Testis (tissue), 3 donors: ENCODE measurements around the gene ISCU. TPM values are rescaled to one million over a fixed set of nuclear protein-coding genes. Genes with fewer than 3 reads are reported as not detected.
A peak's percentile ranks its signal among the peaks of the same experiment; 100 is the strongest.

Experiments
- DNase-seq: peaks from one replicate; pipeline ENCODE4 v3.0.0-alpha.2; 2019
- H3K27ac ChIP-seq, 2 donors: fragments of 200-600 bp; sonication (generic); one replicate each; pipeline ENCODE4 v1.5.1; 2019
- H3K27me3 ChIP-seq: fragments of 200-600 bp; sonication (generic); one replicate; pipeline ENCODE4 v1.5.1; 2019
- H3K36me3 ChIP-seq: fragments of 200-600 bp; sonication (generic); one replicate; pipeline ENCODE4 v1.5.1; 2017; ENCODE audit warnings: low read depth; ENCODE audit errors: missing control alignments
- H3K4me1 ChIP-seq: fragments of 200-600 bp; sonication (generic); one replicate; pipeline ENCODE4 v1.5.1; 2019
- H3K4me3 ChIP-seq, 2 donors: fragments of 200-600 bp; sonication (generic); one replicate each; pipeline ENCODE4 v1.5.1; 2017 to 2019
- H3K9me3 ChIP-seq: fragments of 200-600 bp; sonication (generic); one replicate; pipeline ENCODE4 v1.5.1; 2017
- CTCF ChIP-seq, 3 experiments: fragments of 450-650 bp in 2 of 3; fragments of 200-600 bp in 1 of 3; sonication (generic) in 1 of 3; IDR thresholded peaks; one replicate each; pipeline ENCODE4 v1.5.1; 2016 to 2019; ENCODE audit warnings: antibody characterized with exemption in 3 of 3, mild to moderate bottlenecking in 2 of 3, moderate library complexity in 1 of 3
- POLR2A ChIP-seq: fragments of 450-650 bp; IDR thresholded peaks from one replicate; pipeline ENCODE4 v1.6.1; 2017; ENCODE audit warnings: antibody characterized with exemption, mild to moderate bottlenecking, moderate library complexity
- WGBS, 2 donors: methylation state at CpG; one replicate each; pipeline ENCODE4 v1.1.5; 2018; 5-methylcytosine and 5-hydroxymethylcytosine counted together
- intact Hi-C: fragments of 100-400 bp; cut with DNase I; formaldehyde crosslinking; loops from one replicate; pipeline ENCODE4 v1.15.1; 2023; ENCODE audit warnings: low total_unique reads
- polyA plus RNA-seq: library from polyadenylated mRNA; stranded (reverse); fragments of 350-450 nt; fragmentation: Illumina TruSeq; extraction: RNeasy Lipid Tissue Mini Kit (QIAGEN cat#74804); gene quantifications from one replicate; pipeline ENCODE4 v1.2.3, GENCODE V29; 2014; ENCODE audit warnings: low read depth, low replicate concordance; ENCODE audit not compliant: insufficient read depth
- total RNA-seq, 2 donors: library from RNA; depleted of rRNA; stranded (reverse); fragments of >200 nt; gene quantifications; one replicate each; pipeline ENCODE4 v1.2.3, GENCODE V29; 2016

Gene ISCU
- total and polyA plus RNA-seq, 3 donors from 2014 or later: 217 to 238 (median 221) TPM

- intact Hi-C loops: no loop called here
- TF ChIP-seq CTCF (IDR thresholded peaks at IDR 0.05) (no peak), POLR2A (no peak)
Observed at GRCh38 chr12:108612788-108613282, 50.4 kb downstream of the ISCU start.

GRCh38 chr12:108613548-108613947 is 51.2 kb downstream of the ISCU start:
- no peaks in the 10 kb centered on the region for H3K36me3 ChIP-seq

More at GRCh38 chr12:108612788-108613282, 50.4 kb downstream of the ISCU start:
- H3K27me3 ChIP-seq: no peaks in the 10 kb centered on the region
- H3K9me3 ChIP-seq: no peaks in the 10 kb centered on the region
- 80% methylated on average over 8 of the region's 8 CpGs for WGBS, 2 donors
- no peak overlapping the region for H3K27ac ChIP-seq
- H3K4me1 ChIP-seq: peaks cover 10% of the 10 kb centered on the region
- no peak for DNase-seq
- H3K36me3 ChIP-seq: no peaks in the 10 kb centered on the region
- H3K4me3 ChIP-seq: no peak overlapping the region

GRCh38 chr12:108614041-108614440 is 51.6 kb downstream of the ISCU start:
- no peak for DNase-seq
- TF ChIP-seq POLR2A (no peak), CTCF (IDR thresholded peaks at IDR 0.05) (no peak)
- WGBS, 2 donors: 89 to 100% methylated on average over 2 to 4 of the region's 4 CpGs
- Histone ChIP-seq H3K9me3 (no peaks in the 10 kb centered on the region), H3K36me3 (no peaks in the 10 kb centered on the region), H3K27me3 (no peaks in the 10 kb centered on the region), H3K4me1 (peaks cover 10% of the 10 kb centered on the region), H3K27ac (no peak overlapping the region), H3K4me3 (no peak overlapping the region)
- intact Hi-C loops: no loop called here

More at GRCh38 chr12:108613548-108613947, 51.2 kb downstream of the ISCU start:
- 69% methylated on average over 9 of the region's 9 CpGs; no CpG with 5 or more reads in 1 of the 2 donors for WGBS, 2 donors
- Histone ChIP-seq H3K4me1 (peaks cover 10% of the 10 kb centered on the region), H3K27me3 (no peaks in the 10 kb centered on the region), H3K4me3 (no peak overlapping the region), H3K27ac (no peak overlapping the region), H3K9me3 (no peaks in the 10 kb centered on the region)
- peak; percentile 34 for DNase-seq
- TF ChIP-seq CTCF (IDR thresholded peaks at IDR 0.05) (no peak), POLR2A (no peak)
- intact Hi-C loops: no loop called here

GRCh38 chr12:108614639-108615038 is 52.2 kb downstream of the ISCU start:
- Histone ChIP-seq H3K36me3 (no peaks in the 10 kb centered on the region), H3K4me1 (peaks cover 7% of the 10 kb centered on the region), H3K27me3 (no peaks in the 10 kb centered on the region), H3K4me3 (no peak overlapping the region), H3K9me3 (no peaks in the 10 kb centered on the region), H3K27ac (no peak overlapping the region)
- intact Hi-C loops: loop anchor here (5.0 kb wide), 1 partner anchor 42 kb away; no protein-coding TSS in a partner anchor
- 92 to 94% methylated on average over 6 of the region's 6 CpGs for WGBS, 2 donors
- TF ChIP-seq POLR2A: no peak
- no peak for TF ChIP-seq CTCF (IDR thresholded peaks at IDR 0.05)
- no peak for DNase-seq

- no peaks in the 10 kb centered on the region for H3K27me3 ChIP-seq
- TF ChIP-seq CTCF (IDR thresholded peaks at IDR 0.05) (no peak), POLR2A (no peak)
- H3K4me3 ChIP-seq: no peak overlapping the region
- DNase-seq: no peak
- H3K4me1 ChIP-seq: no peaks in the 10 kb centered on the region
- H3K9me3 ChIP-seq: no peaks in the 10 kb centered on the region
- intact Hi-C loops: loop anchor here (5.0 kb wide), 1 partner anchor 44 kb away; no protein-coding TSS in a partner anchor
- H3K27ac ChIP-seq: no peak overlapping the region
- WGBS, 2 donors: 70 to 76% methylated on average over 1 of the region's 1 CpG
- no peaks in the 10 kb centered on the region for H3K36me3 ChIP-seq
Observed at GRCh38 chr12:108615918-108616317, 53.5 kb downstream of the ISCU start.
